Suprapubic skin (tissue), 4 donors: ENCODE data around the gene SMIM21.

ENCODE experiments used
- POLR2A ChIP-seq, 2 donors: fragments of 450-650 bp; IDR thresholded peaks; one replicate each; pipeline ENCODE4 v1.6.1; 2017; ENCODE audit warnings: antibody characterized with exemption in 2 of 2, mild to moderate bottlenecking in 2 of 2, moderate library complexity in 2 of 2
- POLR2AphosphoS5 ChIP-seq, 3 donors: sonication (generic); formaldehyde crosslinking; IDR thresholded peaks; one replicate each; pipeline ENCODE4 v1.6.1; 2017; ENCODE audit warnings: antibody characterized with exemption in 3 of 3
- TF ChIP-seq, protein P1 (sequence below), 2 donors: fragments of 200-600 bp in 1 of 2; fragments of 450-650 bp in 1 of 2; sonication (generic) in 1 of 2; IDR thresholded peaks; one replicate each; pipeline ENCODE4 v1.5.1; 2016 to 2019; ENCODE audit warnings: antibody characterized with exemption in 2 of 2, mild to moderate bottlenecking in 1 of 2, moderate library complexity in 1 of 2

DNA sequence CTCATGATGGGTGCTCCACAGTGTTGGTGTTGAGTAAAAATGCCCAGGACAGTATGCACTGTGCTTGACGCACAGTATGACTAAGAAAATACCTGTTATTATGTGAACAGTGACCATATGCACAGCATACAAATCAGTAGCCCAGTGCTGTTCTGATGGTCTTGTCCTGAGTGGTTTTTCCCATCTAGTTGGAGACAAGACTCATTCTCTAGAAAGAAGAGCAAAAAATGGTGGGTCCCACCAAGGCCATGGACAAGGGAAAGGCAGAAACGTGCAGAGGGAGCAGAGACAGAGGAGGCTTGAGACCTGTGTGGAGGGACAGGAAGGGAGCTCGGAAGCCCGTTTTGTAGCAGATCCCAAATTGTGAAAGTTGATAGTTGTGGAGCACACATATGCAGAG is 987 bp upstream of the SMIM21 start:
- TF ChIP-seq, protein P1, sequence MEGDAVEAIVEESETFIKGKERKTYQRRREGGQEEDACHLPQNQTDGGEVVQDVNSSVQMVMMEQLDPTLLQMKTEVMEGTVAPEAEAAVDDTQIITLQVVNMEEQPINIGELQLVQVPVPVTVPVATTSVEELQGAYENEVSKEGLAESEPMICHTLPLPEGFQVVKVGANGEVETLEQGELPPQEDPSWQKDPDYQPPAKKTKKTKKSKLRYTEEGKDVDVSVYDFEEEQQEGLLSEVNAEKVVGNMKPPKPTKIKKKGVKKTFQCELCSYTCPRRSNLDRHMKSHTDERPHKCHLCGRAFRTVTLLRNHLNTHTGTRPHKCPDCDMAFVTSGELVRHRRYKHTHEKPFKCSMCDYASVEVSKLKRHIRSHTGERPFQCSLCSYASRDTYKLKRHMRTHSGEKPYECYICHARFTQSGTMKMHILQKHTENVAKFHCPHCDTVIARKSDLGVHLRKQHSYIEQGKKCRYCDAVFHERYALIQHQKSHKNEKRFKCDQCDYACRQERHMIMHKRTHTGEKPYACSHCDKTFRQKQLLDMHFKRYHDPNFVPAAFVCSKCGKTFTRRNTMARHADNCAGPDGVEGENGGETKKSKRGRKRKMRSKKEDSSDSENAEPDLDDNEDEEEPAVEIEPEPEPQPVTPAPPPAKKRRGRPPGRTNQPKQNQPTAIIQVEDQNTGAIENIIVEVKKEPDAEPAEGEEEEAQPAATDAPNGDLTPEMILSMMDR (IDR thresholded peaks at IDR 0.05) = no peak
- TF ChIP-seq POLR2AphosphoS5 (IDR thresholded peaks at IDR 0.05) (no peak), POLR2A (IDR thresholded peaks at IDR 0.05) (no peak)
